ENCODE measurements around the gene FBXW7.
A peak's percentile ranks its signal among the peaks of the same experiment; 100 is the strongest.

The FBXW7 gene

GRCh38 chr4:152503653-152504290 lies 32.1 kb downstream of the FBXW7 start:
- no peak for TF ChIP-seq CTCF (conservative IDR thresholded peaks at IDR 0.05; ENCODE audit: low read length)
- DNase-seq (ENCODE audit: low read depth): no peak

GRCh38 chr4:152501846-152502536 lies 33.9 kb downstream of the FBXW7 start:
- peak; percentile 16 for DNase-seq (ENCODE audit: low read depth)
- no peak for TF ChIP-seq CTCF (conservative IDR thresholded peaks at IDR 0.05; ENCODE audit: low read length)
- no peak overlapping the region for H3K4me3 ChIP-seq (ENCODE audit: low read length)

More at GRCh38 chr4:152503653-152504290, 32.1 kb downstream of the FBXW7 start:
- H3K4me3 ChIP-seq (ENCODE audit: low read length): no peak overlapping the region

GRCh38 chr4:152500800-152501434 lies 35.0 kb downstream of the FBXW7 start:
- no peak overlapping the region for H3K4me3 ChIP-seq (ENCODE audit: low read length)
- peak; percentile 91 for DNase-seq (ENCODE audit: low read depth)
- TF ChIP-seq CTCF (conservative IDR thresholded peaks at IDR 0.05; ENCODE audit: low read length): peak; percentile 85

GRCh38 chr4:152500275-152500674 lies 35.6 kb downstream of the FBXW7 start:
- no peak for DNase-seq (ENCODE audit: low read depth)
- H3K4me3 ChIP-seq (ENCODE audit: low read length): no peak overlapping the region
- no peak for TF ChIP-seq CTCF (conservative IDR thresholded peaks at IDR 0.05; ENCODE audit: low read length)

GRCh38 chr4:152499344-152499743 lies 36.5 kb downstream of the FBXW7 start:
- TF ChIP-seq CTCF (conservative IDR thresholded peaks at IDR 0.05; ENCODE audit: low read length): no peak
- DNase-seq (ENCODE audit: low read depth): no peak

GRCh38 chr4:152494020-152494419 lies 41.9 kb downstream of the FBXW7 start:
- no peak for DNase-seq (ENCODE audit: low read depth)
- TF ChIP-seq CTCF (conservative IDR thresholded peaks at IDR 0.05; ENCODE audit: low read length): no peak
- no peak overlapping the region for H3K4me3 ChIP-seq (ENCODE audit: low read length)

More at GRCh38 chr4:152499344-152499743, 36.5 kb downstream of the FBXW7 start:
- no peak overlapping the region for H3K4me3 ChIP-seq (ENCODE audit: low read length)
